Measurements from ENCODE around the gene C1QTNF3.

The C1QTNF3 gene

GRCh38 chr5:33992864-33993263, 50.1 kb downstream of the C1QTNF3 start:
- no peak for DNase-seq

- DNase-seq: no peak
Observed at GRCh38 chr5:33985447-33985846, 57.6 kb downstream of the C1QTNF3 start.

GRCh38 chr5:33984671-33985124, 58.3 kb downstream of the C1QTNF3 start, which contains the start of gene SLC45A2:
TSS of gene SLC45A2 (minus strand) at chr5:33984693. CDS start at chr5:33984583, 110 bp downstream.
- no peak for DNase-seq

GRCh38 chr5:33984178-33984577, 58.8 kb downstream of the C1QTNF3 start:
- DNase-seq: no peak

- no peak for DNase-seq
Observed at GRCh38 chr5:33981408-33982162, 61.4 kb downstream of the C1QTNF3 start.

- DNase-seq: no peak
Observed at GRCh38 chr5:33980030-33980429, 63.0 kb downstream of the C1QTNF3 start.

- no peak for DNase-seq
Observed at GRCh38 chr5:33978306-33978705, 64.7 kb downstream of the C1QTNF3 start.

- no peak for DNase-seq
Observed at GRCh38 chr5:33976307-33976706, 66.7 kb downstream of the C1QTNF3 start.

GRCh38 chr5:33975852-33976251, 67.2 kb downstream of the C1QTNF3 start:
- no peak for DNase-seq

GRCh38 chr5:33973271-33973670, 69.7 kb downstream of the C1QTNF3 start:
- no peak for DNase-seq

- DNase-seq: no peak
Observed at GRCh38 chr5:33969572-33970452, 73.2 kb downstream of the C1QTNF3 start.

- DNase-seq: no peak
Observed at GRCh38 chr5:33968211-33969005, 74.6 kb downstream of the C1QTNF3 start.

All from activated CD4-positive, alpha-beta T cell treated with anti-CD3 and anti-CD28 coated beads, Interleukin-2, amount 50 U/mL, for 4 hours (primary cell).